HepG2 (cell line): ENCODE results near the gene CYSRT1. TPM values are rescaled to one million over a fixed set of nuclear protein-coding genes. Genes with fewer than 3 reads are reported as not detected.

Experiments
- HMGXB3 ChIP-seq: sonication (generic); formaldehyde crosslinking; IDR thresholded peaks from 2 replicates; pipeline ENCODE4 v1.4.0; 2020; ENCODE audit warnings: missing genetic modification reagents, borderline replicate concordance
- KLF12 ChIP-seq: sonication (generic); formaldehyde crosslinking; IDR thresholded peaks from 2 replicates; pipeline ENCODE4 v1.4.0; 2020; ENCODE audit warnings: missing genetic modification reagents, borderline replicate concordance
- NFIC ChIP-seq: IDR thresholded peaks from 2 replicates; pipeline ENCODE4 v1.6.1; 2012; ENCODE audit warnings: mild to moderate bottlenecking, low read length, inconsistent platforms
- POLR2AphosphoS2 ChIP-seq: IDR thresholded peaks from 2 replicates; pipeline ENCODE4 v1.6.1; 2011; ENCODE audit warnings: low read depth, low read length, improper control_type of control experiment
- PRDM10 ChIP-seq: sonication (generic); formaldehyde crosslinking; IDR thresholded peaks from 2 replicates; pipeline ENCODE4 v1.4.0; 2020; ENCODE audit warnings: low read depth, missing genetic modification reagents
- REST ChIP-seq, 2 experiments: IDR thresholded peaks; 2 replicates each; pipeline ENCODE4 v1.6.1; 2011 to 2012; ENCODE audit warnings: low read length in 2 of 2, borderline replicate concordance in 1 of 2, low read depth in 1 of 2, mild to moderate bottlenecking in 1 of 2, moderate library complexity in 1 of 2
- SMYD3 ChIP-seq: sonication (generic); formaldehyde crosslinking; IDR thresholded peaks from 2 replicates; pipeline ENCODE4 v1.8.1; 2023; ENCODE audit warnings: mild to moderate bottlenecking, missing genetic modification reagents
- SRSF9 ChIP-seq: fragments of 200-400 bp; formaldehyde crosslinking; IDR thresholded peaks from 2 replicates; pipeline ENCODE4 v1.6.1; 2018; ENCODE audit warnings: borderline replicate concordance, mild to moderate bottlenecking, low read depth, low read length; ENCODE audit not compliant: insufficient read depth, poor library complexity, severe bottlenecking
- SRY ChIP-seq: sonication (generic); formaldehyde crosslinking; IDR thresholded peaks from 2 replicates; pipeline ENCODE4 v1.8.0; 2022; ENCODE audit warnings: mild to moderate bottlenecking, missing genetic modification reagents
- TEAD2 ChIP-seq: sonication (generic); formaldehyde crosslinking; IDR thresholded peaks from 2 replicates; pipeline ENCODE4 v1.9.0; 2021; ENCODE audit warnings: missing genetic modification reagents
- ZNF33B ChIP-seq: sonication (generic); formaldehyde crosslinking; IDR thresholded peaks from 2 replicates; pipeline ENCODE4 v1.5.1; 2020; ENCODE audit warnings: mild to moderate bottlenecking, missing genetic modification reagents
- ZNF382 ChIP-seq: sonication (generic); formaldehyde crosslinking; IDR thresholded peaks from 2 replicates; pipeline ENCODE4 v1.5.0; 2020; ENCODE audit warnings: missing genetic modification reagents, mild to moderate bottlenecking, borderline replicate concordance
- ZNF556 ChIP-seq: sonication (generic); formaldehyde crosslinking; IDR thresholded peaks from 2 replicates; pipeline ENCODE4 v1.4.0; 2020; ENCODE audit warnings: mild to moderate bottlenecking, missing genetic modification reagents, borderline replicate concordance
- ZNF558 ChIP-seq: sonication (generic); formaldehyde crosslinking; IDR thresholded peaks from 2 replicates; pipeline ENCODE4 v1.9.0; 2022; ENCODE audit warnings: mild to moderate bottlenecking, missing genetic modification reagents, borderline replicate concordance
- ZNF780A ChIP-seq: sonication (generic); formaldehyde crosslinking; IDR thresholded peaks from 2 replicates; pipeline ENCODE4 v1.8.0; 2022; ENCODE audit warnings: mild to moderate bottlenecking, missing genetic modification reagents, moderate library complexity
- polyA plus RNA-seq, 8 experiments: library from polyadenylated mRNA; depleted of rRNA in 3 of 8; stranded (reverse) in 7 of 8; unstranded in 1 of 8; fragments of >200 nt; fragmentation: Illumina TruSeq in 4 of 8; extraction: Trizol in 4 of 8; gene quantifications; 2 replicates each; pipeline versions ENCODE4 v1.2.1 to v1.2.3, GENCODE V29; 2011 to 2016; ENCODE audit warnings: low read depth in 4 of 8, missing spikeins in 1 of 8, mixed read lengths in 1 of 8; ENCODE audit not compliant: insufficient read depth in 1 of 8
- total RNA-seq, 5 experiments: library from RNA; depleted of rRNA; stranded (reverse); fragments of >200 nt; fragmentation: Illumina TruSeq; extraction: Trizol; gene quantifications; 2 replicates each; pipeline ENCODE4 v1.2.3, GENCODE V29; 2016; ENCODE audit warnings: low read depth in 1 of 5

CYSRT1 gene
- total and polyA plus RNA-seq, 2 of the 13 experiments (the other 11 are each of a cell fraction or from before 2014, with no cell fraction given): 1.5 to 2.1 TPM

GRCh38 chr9:137254624-137255447, 29.9 kb downstream of the CYSRT1 start, which contains the start of gene NELFB (continued):
- TF ChIP-seq PRDM10 (CRISPR knock-in tag) (no peak), ZNF558 (no peak; the same call in 1 of the 2 replicates), REST (IDR thresholded peaks at IDR 0.05; ENCODE audit: borderline replicate concordance in 1 of 2, low read depth in 1 of 2, low read length in 2 of 2) (no peak), TEAD2 (CRISPR knock-in tag) (no peak), ZNF556 (no peak), SRSF9 (no peak), KLF12 (peak; percentile 89; the same call in 1 of the 2 replicates), HMGXB3 (CRISPR knock-in tag) (0 out of 2 replicates have a peak, but pooled peaks have one; percentile 18), SMYD3 (CRISPR knock-in tag) (no peak), POLR2AphosphoS2 (no peak), SRY (CRISPR knock-in tag) (peak; percentile 80), NFIC (no peak), ZNF382 (CRISPR knock-in tag) (no peak), ZNF33B (no peak), ZNF780A (no peak)
